Stimulated activated naive CD8-positive, alpha-beta T cell treated with anti-CD3 and anti-CD28 coated beads, Interleukin-15, amount 100 ng/mL, for 72 hours (primary cell): Measurements from ENCODE around the gene CHD9NB.
"Not testable (repeated sequence)": the region's sequence is repeated elsewhere in the genome, so short reads cannot be mapped to it uniquely, and the experiment has no call there.

Experiments
- ATAC-seq: fragments of 150-1000 bp; cut with Tn5 transposase; 2 replicates; pipeline ENCODE4 v1.10.0; 2021; ENCODE audit warnings: mild to moderate bottlenecking, moderate library complexity
- DNase-seq, 2 donors: peaks; one replicate each; pipeline ENCODE4 v3.0.0; 2021 to 2022
- H3K27ac Mint-ChIP-seq, 2 donors: one replicate each; pipeline ENCODE4 v1.8.0; 2022; ENCODE audit warnings: mild to moderate bottlenecking in 2 of 2, mixed read lengths in 2 of 2, moderate library complexity in 2 of 2
- H3K27me3 Mint-ChIP-seq: one replicate; pipeline ENCODE4 v1.8.0; 2022; ENCODE audit warnings: mixed read lengths
- H3K4me1 Mint-ChIP-seq: one replicate; pipeline ENCODE4 v1.8.0; 2022; ENCODE audit warnings: mild to moderate bottlenecking, mixed read lengths
- H3K4me3 Mint-ChIP-seq, 2 donors: one replicate each; pipeline ENCODE4 v1.8.0; 2022; ENCODE audit warnings: mild to moderate bottlenecking in 2 of 2, mixed read lengths in 2 of 2, moderate library complexity in 1 of 2
- H3K9me3 Mint-ChIP-seq, 2 donors: one replicate each; pipeline ENCODE4 v1.8.0; 2022; ENCODE audit warnings: mixed read lengths in 2 of 2

Gene CHD9NB

GRCh38 chr16:53089434-53090285 is 37.0 kb upstream of the CHD9NB start:
- peaks cover 32% of the 10 kb centered on the region for H3K4me1 Mint-ChIP-seq
- no peaks in the 10 kb centered on the region for H3K9me3 Mint-ChIP-seq
- H3K27me3 Mint-ChIP-seq = no peaks in the 10 kb centered on the region
- ATAC-seq (no peak), DNase-seq (no peak)
- no peak overlapping the region for H3K4me3 Mint-ChIP-seq
- H3K27ac Mint-ChIP-seq = no peak overlapping the region

GRCh38 chr16:53087101-53087500 is 34.4 kb upstream of the CHD9NB start:
- H3K27me3 Mint-ChIP-seq = no peaks in the 10 kb centered on the region
- no peak for DNase-seq
- H3K4me1 Mint-ChIP-seq = peaks cover 23% of the 10 kb centered on the region
- H3K27ac Mint-ChIP-seq = peak overlapping the region in 1 of 2 donors; percentile 63
- ATAC-seq = no peak
- no peaks in the 10 kb centered on the region for H3K9me3 Mint-ChIP-seq
- no peak overlapping the region for H3K4me3 Mint-ChIP-seq

GRCh38 chr16:53085931-53086421 is 33.3 kb upstream of the CHD9NB start:
- Mint-ChIP-seq H3K4me1 (peaks cover 12% of the 10 kb centered on the region), H3K27me3 (no peaks in the 10 kb centered on the region), H3K27ac (no peak overlapping the region), H3K4me3 (no peak overlapping the region), H3K9me3 (no peaks in the 10 kb centered on the region)
- DNase-seq (no peak), ATAC-seq (no peak)

GRCh38 chr16:53085369-53085843 is 32.7 kb upstream of the CHD9NB start:
- ATAC-seq = no peak
- Mint-ChIP-seq H3K9me3 (no peaks in the 10 kb centered on the region), H3K4me3 (no peak overlapping the region), H3K4me1 (peaks cover 7% of the 10 kb centered on the region), H3K27ac (no peak overlapping the region), H3K27me3 (no peaks in the 10 kb centered on the region)
- DNase-seq = no peak

GRCh38 chr16:53084746-53085334 is 32.1 kb upstream of the CHD9NB start:
- peaks cover under 1% of the 10 kb centered on the region for H3K4me1 Mint-ChIP-seq

GRCh38 chr16:53084141-53084541 is 31.4 kb upstream of the CHD9NB start:
- H3K27me3 Mint-ChIP-seq = no peaks in the 10 kb centered on the region
- DNase-seq (no peak), ATAC-seq (no peak)
- no peak overlapping the region for H3K4me3 Mint-ChIP-seq
- no peaks in the 10 kb centered on the region for H3K4me1 Mint-ChIP-seq
- no peaks in the 10 kb centered on the region for H3K9me3 Mint-ChIP-seq
- no peak overlapping the region for H3K27ac Mint-ChIP-seq

More at GRCh38 chr16:53084746-53085334, 32.1 kb upstream of the CHD9NB start:
- Mint-ChIP-seq H3K9me3 (no peaks in the 10 kb centered on the region), H3K4me3 (no peak overlapping the region), H3K27ac (no peak overlapping the region), H3K27me3 (no peaks in the 10 kb centered on the region)
- DNase-seq = no peak
- no peak for ATAC-seq

- Mint-ChIP-seq H3K27ac (no peak overlapping the region), H3K4me3 (no peak overlapping the region), H3K9me3 (no peaks in the 10 kb centered on the region), H3K27me3 (no peaks in the 10 kb centered on the region), H3K4me1 (peaks cover 3% of the 10 kb centered on the region)
- no peak for ATAC-seq
- no peak for DNase-seq
These were observed 30.4 kb upstream of the CHD9NB start for GRCh38 chr16:53083119-53083518.

- Mint-ChIP-seq H3K4me1 (peaks cover 7% of the 10 kb centered on the region), H3K9me3 (no peaks in the 10 kb centered on the region), H3K27me3 (no peaks in the 10 kb centered on the region), H3K27ac (no peak overlapping the region), H3K4me3 (no peak overlapping the region)
- no peak for DNase-seq
- no peak for ATAC-seq
These were observed 29.8 kb upstream of the CHD9NB start for GRCh38 chr16:53082509-53082908.

- no peaks in the 10 kb centered on the region for H3K9me3 Mint-ChIP-seq
- no peak overlapping the region for H3K4me3 Mint-ChIP-seq
- H3K4me1 Mint-ChIP-seq = peaks cover 7% of the 10 kb centered on the region
- DNase-seq (no peak), ATAC-seq (no peak)
- no peak overlapping the region for H3K27ac Mint-ChIP-seq
- no peaks in the 10 kb centered on the region for H3K27me3 Mint-ChIP-seq
These were observed 29.1 kb upstream of the CHD9NB start for GRCh38 chr16:53081686-53082407.

- Mint-ChIP-seq H3K4me1 (peaks cover 7% of the 10 kb centered on the region), H3K4me3 (no peak overlapping the region), H3K9me3 (no peaks in the 10 kb centered on the region), H3K27me3 (no peaks in the 10 kb centered on the region), H3K27ac (no peak overlapping the region)
- ATAC-seq (no peak), DNase-seq (no peak)
These were observed 28.3 kb upstream of the CHD9NB start for GRCh38 chr16:53081032-53081424.

GRCh38 chr16:53080345-53081031 is 27.8 kb upstream of the CHD9NB start:
- H3K27ac Mint-ChIP-seq = no peak overlapping the region

GRCh38 chr16:53078765-53079485 is 26.2 kb upstream of the CHD9NB start:
- no peaks in the 10 kb centered on the region for H3K27me3 Mint-ChIP-seq
- no peak for ATAC-seq
- no peak overlapping the region for H3K27ac Mint-ChIP-seq

More at GRCh38 chr16:53080345-53081031, 27.8 kb upstream of the CHD9NB start:
- DNase-seq (no peak), ATAC-seq (no peak)
- Mint-ChIP-seq H3K27me3 (no peaks in the 10 kb centered on the region), H3K4me3 (no peak overlapping the region), H3K9me3 (peaks cover 0 to under 1% of the 10 kb centered on the region in 2 donors), H3K4me1 (peaks cover 7% of the 10 kb centered on the region)

GRCh38 chr16:53078247-53078646 is 25.6 kb upstream of the CHD9NB start:
- peaks cover 7 to 23% of the 10 kb centered on the region in 2 donors for H3K9me3 Mint-ChIP-seq
- DNase-seq (no peak), ATAC-seq (no peak)
- H3K27me3 Mint-ChIP-seq = no peaks in the 10 kb centered on the region
- no peak overlapping the region for H3K4me3 Mint-ChIP-seq
- peaks cover 7% of the 10 kb centered on the region for H3K4me1 Mint-ChIP-seq
- no peak overlapping the region for H3K27ac Mint-ChIP-seq

More at GRCh38 chr16:53078765-53079485, 26.2 kb upstream of the CHD9NB start:
- H3K4me3 Mint-ChIP-seq = no peak overlapping the region
- peaks cover 7% of the 10 kb centered on the region for H3K4me1 Mint-ChIP-seq
- no peak for DNase-seq
- peaks cover 2 to 16% of the 10 kb centered on the region in 2 donors for H3K9me3 Mint-ChIP-seq

- ATAC-seq, DNase-seq, H3K27ac Mint-ChIP-seq, H3K4me3 Mint-ChIP-seq, H3K27me3 Mint-ChIP-seq: not testable (repeated sequence)
- Mint-ChIP-seq H3K4me1 (peaks cover 18% of the 10 kb centered on the region), H3K9me3 (peaks cover 7 to 26% of the 10 kb centered on the region in 2 donors)
These were observed 22.8 kb upstream of the CHD9NB start for GRCh38 chr16:53075461-53075860.
